Measurements from ENCODE around the gene ATXN10. TPM values are rescaled to one million over a fixed set of nuclear protein-coding genes. Genes with fewer than 3 reads are reported as not detected.

ATXN10 gene
- polyA plus RNA-seq, 3 donors from 2014 or later: 97.7 to 113 (median 112) TPM

GRCh38 chr22:45636683-45637082 lies 35.0 kb upstream of the ATXN10 start:
- no peak for DNase-seq

GRCh38 chr22:45638197-45638596 lies 33.4 kb upstream of the ATXN10 start:
- Mint-ChIP-seq H3K9me3 (peaks cover 0 to 2% (median 0%) of the 10 kb centered on the region in 6 donors), H3K36me3 (no peaks in the 10 kb centered on the region), H3K27me3 (ENCODE audit: low read depth in 3 of 3) (peaks cover 6 to 12% (median 11%) of the 10 kb centered on the region in 3 donors), H3K27ac (peak overlapping the region in 1 of 6 donors; percentile 16), H3K4me1 (peaks cover 18 to 22% of the 10 kb centered on the region in 2 donors), H3K4me3 (no peak overlapping the region)
- DNase-seq: no peak

More at GRCh38 chr22:45636683-45637082, 35.0 kb upstream of the ATXN10 start:
- Mint-ChIP-seq H3K27ac (no peak overlapping the region), H3K4me1 (peaks cover 18 to 22% of the 10 kb centered on the region in 2 donors), H3K4me3 (no peak overlapping the region), H3K9me3 (peaks cover 0 to 2% (median 0%) of the 10 kb centered on the region in 6 donors), H3K27me3 (ENCODE audit: low read depth in 3 of 3) (peaks cover 6 to 20% (median 19%) of the 10 kb centered on the region in 3 donors), H3K36me3 (no peaks in the 10 kb centered on the region)

- Mint-ChIP-seq H3K4me1 (peaks cover 18 to 22% of the 10 kb centered on the region in 2 donors), H3K27ac (peak overlapping the region in 2 of 6 donors; percentile 36 to 70), H3K4me3 (peak overlapping the region in 4 of 5 donors; percentile 25 to 59 (median 41)), H3K36me3 (no peaks in the 10 kb centered on the region), H3K27me3 (ENCODE audit: low read depth in 3 of 3) (peaks cover 5 to 10% (median 6%) of the 10 kb centered on the region in 3 donors), H3K9me3 (peaks cover 0 to 2% (median 0%) of the 10 kb centered on the region in 6 donors)
- DNase-seq: no peak
Measured at GRCh38 chr22:45638834-45639746, 32.5 kb upstream of the ATXN10 start.

GRCh38 chr22:45639747-45640102 lies 31.9 kb upstream of the ATXN10 start:
- no peaks in the 10 kb centered on the region for H3K36me3 Mint-ChIP-seq
- peaks cover 18 to 22% of the 10 kb centered on the region in 2 donors for H3K4me1 Mint-ChIP-seq
- H3K27me3 Mint-ChIP-seq (ENCODE audit: low read depth in 3 of 3): peaks cover 2 to 14% (median 6%) of the 10 kb centered on the region in 3 donors
- DNase-seq: peak; percentile 17 to 31 (median 22)
- peak overlapping the region in 4 of 5 donors; percentile 36 to 59 (median 45) for H3K4me3 Mint-ChIP-seq
- peaks cover 0 to 2% (median 0%) of the 10 kb centered on the region in 6 donors for H3K9me3 Mint-ChIP-seq
- peak overlapping the region in 2 of 6 donors; percentile 70 to 73 for H3K27ac Mint-ChIP-seq

- H3K9me3 Mint-ChIP-seq: peaks cover 0 to 2% (median 0%) of the 10 kb centered on the region in 6 donors
- H3K27me3 Mint-ChIP-seq (ENCODE audit: low read depth in 3 of 3): peaks cover 2 to 21% (median 2%) of the 10 kb centered on the region in 3 donors
- peak overlapping the region in 1 of 6 donors; percentile 70 for H3K27ac Mint-ChIP-seq
- H3K4me1 Mint-ChIP-seq: peaks cover 22% of the 10 kb centered on the region in 2 donors
- H3K36me3 Mint-ChIP-seq: no peaks in the 10 kb centered on the region
- DNase-seq: no peak
- H3K4me3 Mint-ChIP-seq: no peak overlapping the region
Measured at GRCh38 chr22:45640291-45640940, 31.2 kb upstream of the ATXN10 start.

- peaks cover 0 to 3% (median 0%) of the 10 kb centered on the region in 6 donors for H3K9me3 Mint-ChIP-seq
- no peak overlapping the region for H3K4me3 Mint-ChIP-seq
- no peaks in the 10 kb centered on the region for H3K36me3 Mint-ChIP-seq
- no peak overlapping the region for H3K27ac Mint-ChIP-seq
- peaks cover 26 to 27% of the 10 kb centered on the region in 2 donors for H3K4me1 Mint-ChIP-seq
- peaks cover 2 to 25% (median 2%) of the 10 kb centered on the region in 3 donors for H3K27me3 Mint-ChIP-seq (ENCODE audit: low read depth in 3 of 3)
- DNase-seq: no peak
Measured at GRCh38 chr22:45640941-45641621, 30.6 kb upstream of the ATXN10 start.

GRCh38 chr22:45642986-45643385 lies 28.6 kb upstream of the ATXN10 start:
- H3K4me1 Mint-ChIP-seq: peaks cover 26 to 30% of the 10 kb centered on the region in 2 donors
- H3K27ac Mint-ChIP-seq: no peak overlapping the region
- no peak overlapping the region for H3K4me3 Mint-ChIP-seq
- peaks cover 0 to 26% (median 2%) of the 10 kb centered on the region in 3 donors for H3K27me3 Mint-ChIP-seq (ENCODE audit: low read depth in 3 of 3)
- H3K9me3 Mint-ChIP-seq: peaks cover 0 to 3% (median 0%) of the 10 kb centered on the region in 6 donors
- no peak for DNase-seq
- no peaks in the 10 kb centered on the region for H3K36me3 Mint-ChIP-seq

GRCh38 chr22:45644714-45645113 lies 26.9 kb upstream of the ATXN10 start:
- no peak for DNase-seq
- H3K27ac Mint-ChIP-seq: no peak overlapping the region
- peaks cover 0 to 24% (median 5%) of the 10 kb centered on the region in 3 donors for H3K27me3 Mint-ChIP-seq (ENCODE audit: low read depth in 3 of 3)
- peaks cover 13 to 14% of the 10 kb centered on the region in 2 donors for H3K4me1 Mint-ChIP-seq
- H3K36me3 Mint-ChIP-seq: no peaks in the 10 kb centered on the region
- peak overlapping the region in 4 of 5 donors; percentile 5 to 45 (median 30) for H3K4me3 Mint-ChIP-seq
- H3K9me3 Mint-ChIP-seq: peaks cover 0 to 3% (median 0%) of the 10 kb centered on the region in 6 donors

- H3K4me1 Mint-ChIP-seq: peaks cover 9 to 10% of the 10 kb centered on the region in 2 donors
- H3K4me3 Mint-ChIP-seq: peak overlapping the region; percentile 5 to 51 (median 44)
- H3K36me3 Mint-ChIP-seq: no peaks in the 10 kb centered on the region
- H3K27me3 Mint-ChIP-seq (ENCODE audit: low read depth in 3 of 3): peaks cover 0 to 22% (median 3%) of the 10 kb centered on the region in 3 donors
- H3K27ac Mint-ChIP-seq: no peak overlapping the region
- DNase-seq: no peak
- H3K9me3 Mint-ChIP-seq: peaks cover 0 to 3% (median 0%) of the 10 kb centered on the region in 6 donors
Measured at GRCh38 chr22:45645150-45645525, 26.5 kb upstream of the ATXN10 start.

GRCh38 chr22:45645526-45646414 lies 25.9 kb upstream of the ATXN10 start:
- peaks cover 8% of the 10 kb centered on the region in 2 donors for H3K4me1 Mint-ChIP-seq
- H3K27ac Mint-ChIP-seq: peak overlapping the region in 5 of 6 donors; percentile 16 to 78 (median 47)
- peaks cover 0 to 1% (median 0%) of the 10 kb centered on the region in 6 donors for H3K9me3 Mint-ChIP-seq
- H3K27me3 Mint-ChIP-seq (ENCODE audit: low read depth in 3 of 3): peaks cover 0 to 22% (median 6%) of the 10 kb centered on the region in 3 donors
- peak; percentile 67 to 75 (median 73) for DNase-seq
- peak overlapping the region; percentile 40 to 79 (median 54) for H3K4me3 Mint-ChIP-seq
- H3K36me3 Mint-ChIP-seq: no peaks in the 10 kb centered on the region

- Mint-ChIP-seq H3K27me3 (ENCODE audit: low read depth in 3 of 3) (peaks cover 0 to 22% (median 9%) of the 10 kb centered on the region in 3 donors), H3K4me1 (peaks cover 8% of the 10 kb centered on the region in 2 donors), H3K9me3 (peaks cover 0 to 1% (median 0%) of the 10 kb centered on the region in 6 donors), H3K36me3 (no peaks in the 10 kb centered on the region), H3K27ac (peak overlapping the region in 1 of 6 donors; percentile 53), H3K4me3 (peak overlapping the region in 1 of 5 donors; percentile 34)
- no peak for DNase-seq
Measured at GRCh38 chr22:45647532-45648225, 24.0 kb upstream of the ATXN10 start.

Data from immature natural killer cell (primary cell).